Measurements from ENCODE around the gene SPAG5. TPM values are rescaled to one million over a fixed set of nuclear protein-coding genes. Genes with fewer than 3 reads are reported as not detected.

SPAG5 gene
- total RNA-seq, 1 donor from 2014 or later = 1.3 TPM

GRCh38 chr17:28541439-28541838 is 57.4 kb downstream of the SPAG5 start:
- FAIRE-seq (no peak), DNase-seq (ENCODE audit: low read depth) (peak; percentile 63)
- Histone ChIP-seq H3K36me3 (ENCODE audit: control insufficient read depth, insufficient read depth, low read length) (no peaks in the 10 kb centered on the region), H3K27me3 (ENCODE audit: control insufficient read depth, insufficient read depth, low read length) (no peaks in the 10 kb centered on the region), H3K4me3 (ENCODE audit: low read depth, low read length) (no peak overlapping the region)
- no peak for TF ChIP-seq CTCF (IDR thresholded peaks at IDR 0.05; ENCODE audit: insufficient read depth, low read length, severe bottlenecking)

- no peak for TF ChIP-seq CTCF (IDR thresholded peaks at IDR 0.05; ENCODE audit: insufficient read depth, low read length, severe bottlenecking)
- no peak for DNase-seq (ENCODE audit: low read depth)
- no peaks in the 10 kb centered on the region for H3K27me3 ChIP-seq (ENCODE audit: control insufficient read depth, insufficient read depth, low read length)
- no peaks in the 10 kb centered on the region for H3K36me3 ChIP-seq (ENCODE audit: control insufficient read depth, insufficient read depth, low read length)
- FAIRE-seq = no peak
- H3K4me3 ChIP-seq (ENCODE audit: low read depth, low read length) = no peak overlapping the region
These were observed 58.6 kb downstream of the SPAG5 start for GRCh38 chr17:28540231-28540630.

GRCh38 chr17:28538296-28538895 is 60.4 kb downstream of the SPAG5 start:
- no peak overlapping the region for H3K4me3 ChIP-seq (ENCODE audit: low read depth, low read length)
- no peak for DNase-seq (ENCODE audit: low read depth)
- H3K36me3 ChIP-seq (ENCODE audit: control insufficient read depth, insufficient read depth, low read length) = peaks cover 1% of the 10 kb centered on the region
- FAIRE-seq = peak; percentile 28
- no peaks in the 10 kb centered on the region for H3K27me3 ChIP-seq (ENCODE audit: control insufficient read depth, insufficient read depth, low read length)
- TF ChIP-seq CTCF (IDR thresholded peaks at IDR 0.05; ENCODE audit: insufficient read depth, low read length, severe bottlenecking) = no peak

GRCh38 chr17:28537219-28537610 is 61.6 kb downstream of the SPAG5 start:
- DNase-seq (ENCODE audit: low read depth) = no peak
- no peak overlapping the region for H3K4me3 ChIP-seq (ENCODE audit: low read depth, low read length)
- no peak for TF ChIP-seq CTCF (IDR thresholded peaks at IDR 0.05; ENCODE audit: insufficient read depth, low read length, severe bottlenecking)
- FAIRE-seq = no peak
- no peaks in the 10 kb centered on the region for H3K27me3 ChIP-seq (ENCODE audit: control insufficient read depth, insufficient read depth, low read length)
- peaks cover 1% of the 10 kb centered on the region for H3K36me3 ChIP-seq (ENCODE audit: control insufficient read depth, insufficient read depth, low read length)

DNA sequence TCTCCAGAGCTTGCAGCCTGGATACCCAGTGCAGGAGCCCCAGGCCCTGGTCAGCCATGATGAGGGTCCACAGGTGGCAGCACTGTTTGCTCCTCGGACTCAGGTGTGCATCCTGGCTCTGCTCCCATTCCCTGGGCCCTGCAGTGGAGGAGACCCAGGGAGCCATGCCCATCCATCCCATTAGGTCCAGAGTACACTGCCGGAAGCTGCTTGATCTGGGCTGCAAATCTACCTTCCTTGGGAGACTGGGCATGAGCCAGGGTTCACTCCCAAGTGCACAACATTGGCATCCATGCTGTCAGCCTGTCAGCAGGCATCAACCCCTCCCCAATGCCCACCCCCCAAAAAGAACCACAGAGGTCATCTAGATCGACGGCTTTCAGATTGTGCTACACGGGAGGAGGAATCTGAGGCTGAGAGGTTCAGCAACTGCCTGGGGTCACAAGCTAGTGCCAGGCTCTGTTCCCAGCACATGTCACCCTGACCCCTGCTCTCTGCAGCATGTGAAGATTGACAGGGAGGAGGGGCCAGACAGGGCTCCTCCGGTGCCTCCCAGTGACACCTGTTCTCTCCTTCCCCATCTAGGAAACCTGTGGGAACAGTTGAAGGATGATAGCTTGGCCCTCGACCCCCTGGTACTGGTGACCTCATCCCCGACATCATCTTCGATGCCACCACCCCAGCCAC is 62.1 kb downstream of the SPAG5 start:
- TF ChIP-seq CTCF (IDR thresholded peaks at IDR 0.05; ENCODE audit: insufficient read depth, low read length, severe bottlenecking) = no peak
- Histone ChIP-seq H3K36me3 (ENCODE audit: control insufficient read depth, insufficient read depth, low read length) (peaks cover 1% of the 10 kb centered on the region), H3K4me3 (ENCODE audit: low read depth, low read length) (no peak overlapping the region), H3K27me3 (ENCODE audit: control insufficient read depth, insufficient read depth, low read length) (no peaks in the 10 kb centered on the region)
- no peak for DNase-seq (ENCODE audit: low read depth)
- no peak for FAIRE-seq
